ENCODE measurements around the gene CRYBG1. TPM values are rescaled to one million over a fixed set of nuclear protein-coding genes. Genes with fewer than 3 reads are reported as not detected.

CRYBG1 gene
- total and polyA plus RNA-seq, 2 donors = 12.2 to 22.2 TPM

GRCh38 chr6:106460481-106460880 is 100.0 kb downstream of the CRYBG1 start:
- no peaks in the 10 kb centered on the region for H3K9me3 ChIP-seq (ENCODE audit: control insufficient read depth in 2 of 2, insufficient read depth in 1 of 2, low read length in 1 of 2)
- H3K4me3 ChIP-seq (ENCODE audit: low read length in 2 of 2) = no peak overlapping the region
- DNase-seq (ENCODE audit: low read depth in 6 of 9, low spot score in 9 of 9) = no peak
- H3K36me3 ChIP-seq (ENCODE audit: control insufficient read depth in 2 of 2, insufficient read depth in 2 of 2, low read length in 1 of 2) = no peaks in the 10 kb centered on the region
- no peaks in the 10 kb centered on the region for H3K27me3 ChIP-seq (ENCODE audit: control insufficient read depth in 2 of 2, insufficient read depth in 1 of 2, low read length in 1 of 2)
- 91% methylated on average over 2 of the region's 2 CpGs for WGBS
- H3K4me1 ChIP-seq (ENCODE audit: control insufficient read depth in 2 of 2, insufficient read depth in 2 of 2, low read length in 2 of 2) = no peaks in the 10 kb centered on the region
- H3K27ac ChIP-seq (ENCODE audit: low read depth in 1 of 2, low read length in 1 of 2) = no peak overlapping the region

GRCh38 chr6:106461084-106461483 is 100.6 kb downstream of the CRYBG1 start:
- H3K27ac ChIP-seq (ENCODE audit: low read depth in 1 of 2, low read length in 1 of 2) = no peak overlapping the region
- DNase-seq (ENCODE audit: low read depth in 6 of 9, low spot score in 9 of 9) = no peak
- H3K36me3 ChIP-seq (ENCODE audit: control insufficient read depth in 2 of 2, insufficient read depth in 2 of 2, low read length in 1 of 2) = no peaks in the 10 kb centered on the region

GRCh38 chr6:106462923-106463557 is 102.5 kb downstream of the CRYBG1 start:
- no peak for DNase-seq (ENCODE audit: low read depth in 6 of 9, low spot score in 9 of 9)
- Histone ChIP-seq H3K9me3 (ENCODE audit: control insufficient read depth in 2 of 2, insufficient read depth in 1 of 2, low read length in 1 of 2) (no peaks in the 10 kb centered on the region), H3K27ac (ENCODE audit: low read depth in 1 of 2, low read length in 1 of 2) (no peak overlapping the region), H3K4me3 (ENCODE audit: low read length in 2 of 2) (no peak overlapping the region), H3K4me1 (ENCODE audit: control insufficient read depth in 2 of 2, insufficient read depth in 2 of 2, low read length in 2 of 2) (no peaks in the 10 kb centered on the region), H3K27me3 (ENCODE audit: control insufficient read depth in 2 of 2, insufficient read depth in 1 of 2, low read length in 1 of 2) (no peaks in the 10 kb centered on the region), H3K36me3 (ENCODE audit: control insufficient read depth in 2 of 2, insufficient read depth in 2 of 2, low read length in 1 of 2) (no peaks in the 10 kb centered on the region)
- WGBS = 98% methylated on average over 2 of the region's 2 CpGs

More at GRCh38 chr6:106461084-106461483, 100.6 kb downstream of the CRYBG1 start:
- Histone ChIP-seq H3K4me1 (ENCODE audit: control insufficient read depth in 2 of 2, insufficient read depth in 2 of 2, low read length in 2 of 2) (no peaks in the 10 kb centered on the region), H3K4me3 (ENCODE audit: low read length in 2 of 2) (no peak overlapping the region), H3K27me3 (ENCODE audit: control insufficient read depth in 2 of 2, insufficient read depth in 1 of 2, low read length in 1 of 2) (no peaks in the 10 kb centered on the region), H3K9me3 (ENCODE audit: control insufficient read depth in 2 of 2, insufficient read depth in 1 of 2, low read length in 1 of 2) (no peaks in the 10 kb centered on the region)

GRCh38 chr6:106466211-106466610 is 105.7 kb downstream of the CRYBG1 start:
- Histone ChIP-seq H3K27me3 (ENCODE audit: control insufficient read depth in 2 of 2, insufficient read depth in 1 of 2, low read length in 1 of 2) (no peaks in the 10 kb centered on the region), H3K9me3 (ENCODE audit: control insufficient read depth in 2 of 2, insufficient read depth in 1 of 2, low read length in 1 of 2) (no peaks in the 10 kb centered on the region), H3K36me3 (ENCODE audit: control insufficient read depth in 2 of 2, insufficient read depth in 2 of 2, low read length in 1 of 2) (no peaks in the 10 kb centered on the region), H3K27ac (ENCODE audit: low read depth in 1 of 2, low read length in 1 of 2) (no peak overlapping the region), H3K4me1 (ENCODE audit: control insufficient read depth in 2 of 2, insufficient read depth in 2 of 2, low read length in 2 of 2) (no peaks in the 10 kb centered on the region), H3K4me3 (ENCODE audit: low read length in 2 of 2) (no peak overlapping the region)
- WGBS = 95% methylated on average over 2 of the region's 2 CpGs
- no peak for DNase-seq (ENCODE audit: low read depth in 6 of 9, low spot score in 9 of 9)

GRCh38 chr6:106468935-106469334 is 108.4 kb downstream of the CRYBG1 start:
- no peaks in the 10 kb centered on the region for H3K27me3 ChIP-seq (ENCODE audit: control insufficient read depth in 2 of 2, insufficient read depth in 1 of 2, low read length in 1 of 2)
- no peaks in the 10 kb centered on the region for H3K4me1 ChIP-seq (ENCODE audit: control insufficient read depth in 2 of 2, insufficient read depth in 2 of 2, low read length in 2 of 2)
- no peaks in the 10 kb centered on the region for H3K9me3 ChIP-seq (ENCODE audit: control insufficient read depth in 2 of 2, insufficient read depth in 1 of 2, low read length in 1 of 2)
- DNase-seq (ENCODE audit: low read depth in 6 of 9, low spot score in 9 of 9) = no peak
- WGBS = 98% methylated on average over 2 of the region's 2 CpGs
- H3K4me3 ChIP-seq (ENCODE audit: low read length in 2 of 2) = no peak overlapping the region
- no peak overlapping the region for H3K27ac ChIP-seq (ENCODE audit: low read depth in 1 of 2, low read length in 1 of 2)
- no peaks in the 10 kb centered on the region for H3K36me3 ChIP-seq (ENCODE audit: control insufficient read depth in 2 of 2, insufficient read depth in 2 of 2, low read length in 1 of 2)

GRCh38 chr6:106469882-106470281 is 109.4 kb downstream of the CRYBG1 start:
- 96% methylated on average over 4 of the region's 4 CpGs for WGBS
- DNase-seq (ENCODE audit: low read depth in 6 of 9, low spot score in 9 of 9) = no peak
- Histone ChIP-seq H3K27ac (ENCODE audit: low read depth in 1 of 2, low read length in 1 of 2) (no peak overlapping the region), H3K9me3 (ENCODE audit: control insufficient read depth in 2 of 2, insufficient read depth in 1 of 2, low read length in 1 of 2) (no peaks in the 10 kb centered on the region), H3K4me3 (ENCODE audit: low read length in 2 of 2) (no peak overlapping the region), H3K4me1 (ENCODE audit: control insufficient read depth in 2 of 2, insufficient read depth in 2 of 2, low read length in 2 of 2) (no peaks in the 10 kb centered on the region), H3K36me3 (ENCODE audit: control insufficient read depth in 2 of 2, insufficient read depth in 2 of 2, low read length in 1 of 2) (no peaks in the 10 kb centered on the region), H3K27me3 (ENCODE audit: control insufficient read depth in 2 of 2, insufficient read depth in 1 of 2, low read length in 1 of 2) (no peaks in the 10 kb centered on the region)

- Histone ChIP-seq H3K36me3 (ENCODE audit: control insufficient read depth in 2 of 2, insufficient read depth in 2 of 2, low read length in 1 of 2) (no peaks in the 10 kb centered on the region), H3K9me3 (ENCODE audit: control insufficient read depth in 2 of 2, insufficient read depth in 1 of 2, low read length in 1 of 2) (no peaks in the 10 kb centered on the region), H3K27me3 (ENCODE audit: control insufficient read depth in 2 of 2, insufficient read depth in 1 of 2, low read length in 1 of 2) (no peaks in the 10 kb centered on the region), H3K4me1 (ENCODE audit: control insufficient read depth in 2 of 2, insufficient read depth in 2 of 2, low read length in 2 of 2) (no peaks in the 10 kb centered on the region), H3K4me3 (ENCODE audit: low read length in 2 of 2) (no peak overlapping the region), H3K27ac (ENCODE audit: low read depth in 1 of 2, low read length in 1 of 2) (no peak overlapping the region)
- DNase-seq (ENCODE audit: low read depth in 6 of 9, low spot score in 9 of 9) = no peak
- WGBS = 78% methylated on average over 5 of the region's 5 CpGs
Measured at GRCh38 chr6:106470316-106470715, 109.8 kb downstream of the CRYBG1 start.

- H3K4me3 ChIP-seq (ENCODE audit: low read length in 2 of 2) = no peak overlapping the region
- H3K36me3 ChIP-seq (ENCODE audit: control insufficient read depth in 2 of 2, insufficient read depth in 2 of 2, low read length in 1 of 2) = no peaks in the 10 kb centered on the region
- H3K9me3 ChIP-seq (ENCODE audit: control insufficient read depth in 2 of 2, insufficient read depth in 1 of 2, low read length in 1 of 2) = no peaks in the 10 kb centered on the region
- no peaks in the 10 kb centered on the region for H3K27me3 ChIP-seq (ENCODE audit: control insufficient read depth in 2 of 2, insufficient read depth in 1 of 2, low read length in 1 of 2)
- no peak for DNase-seq (ENCODE audit: low read depth in 6 of 9, low spot score in 9 of 9)
- no peaks in the 10 kb centered on the region for H3K4me1 ChIP-seq (ENCODE audit: control insufficient read depth in 2 of 2, insufficient read depth in 2 of 2, low read length in 2 of 2)
- H3K27ac ChIP-seq (ENCODE audit: low read depth in 1 of 2, low read length in 1 of 2) = no peak overlapping the region
Measured at GRCh38 chr6:106470811-106471210, 110.3 kb downstream of the CRYBG1 start.

- H3K9me3 ChIP-seq (ENCODE audit: control insufficient read depth in 2 of 2, insufficient read depth in 1 of 2, low read length in 1 of 2) = no peaks in the 10 kb centered on the region
- no peak overlapping the region for H3K4me3 ChIP-seq (ENCODE audit: low read length in 2 of 2)
- no peaks in the 10 kb centered on the region for H3K36me3 ChIP-seq (ENCODE audit: control insufficient read depth in 2 of 2, insufficient read depth in 2 of 2, low read length in 1 of 2)
- no peak for DNase-seq (ENCODE audit: low read depth in 6 of 9, low spot score in 9 of 9)
- 96% methylated on average over 1 of the region's 1 CpG for WGBS
- no peak overlapping the region for H3K27ac ChIP-seq (ENCODE audit: low read depth in 1 of 2, low read length in 1 of 2)
- peaks cover 3 to 4% of the 10 kb centered on the region in 2 donors for H3K4me1 ChIP-seq (ENCODE audit: control insufficient read depth in 2 of 2, insufficient read depth in 2 of 2, low read length in 2 of 2)
- no peaks in the 10 kb centered on the region for H3K27me3 ChIP-seq (ENCODE audit: control insufficient read depth in 2 of 2, insufficient read depth in 1 of 2, low read length in 1 of 2)
Measured at GRCh38 chr6:106473812-106474211, 113.3 kb downstream of the CRYBG1 start.
